H1 (cell line): Measurements from ENCODE around the gene LMTK2. TPM values are rescaled to one million over a fixed set of nuclear protein-coding genes. Genes with fewer than 3 reads are reported as not detected.
A peak's percentile ranks its signal among the peaks of the same experiment; 100 is the strongest.

Experiments used
- CTCF ChIA-PET: fragments of 300-600 bp; sonication (Branson Sonifier 250); formaldehyde crosslinking; loops from one replicate; lab custom pipeline; 2021; ENCODE audit not compliant: partially characterized antibody; lab: Charles Lee
- POLR2A ChIA-PET: fragments of 300-600 bp; sonication (Branson Sonifier 250); formaldehyde crosslinking; loops from one replicate; lab custom pipeline; 2021; ENCODE audit warnings: inconsistent platforms; ENCODE audit not compliant: partially characterized antibody; lab: Charles Lee
- DNase-seq, 2 experiments: peaks; one replicate each; pipeline versions ENCODE4 v3.0.0 to v3.0.0-alpha.2; 2010 to 2022; ENCODE audit warnings: low spot score in 2 of 2, low read depth in 1 of 2, mixed read lengths in 1 of 2
- FAIRE-seq: peaks from 2 replicates; lab custom pipeline; 2011; peaks lifted over from hg19 to GRCh38; lab: Jason Lieb, UNC
- H2AFZ ChIP-seq: 2 replicates; pipeline ENCODE4 v1.8.1; 2012; ENCODE audit warnings: low read length, inconsistent platforms
- H2AK5ac ChIP-seq: 2 replicates; pipeline ENCODE4 v1.6.1; 2013; ENCODE audit warnings: low read depth, low read length
- H2BK120ac ChIP-seq: replicated peaks from 2 replicates; pipeline ENCODE3; 2013; ENCODE audit warnings: low read depth, low read length, inconsistent platforms
- H2BK12ac ChIP-seq: 2 replicates; pipeline ENCODE4 v1.6.1; 2013; ENCODE audit warnings: low read depth, low read length
- H2BK15ac ChIP-seq: 2 replicates; pipeline ENCODE4 v1.6.1; 2013; ENCODE audit warnings: low read length
- H2BK20ac ChIP-seq: 2 replicates; pipeline ENCODE4 v1.6.1; 2013; ENCODE audit warnings: low read length
- H2BK5ac ChIP-seq: 2 replicates; pipeline ENCODE4 v1.6.1; 2013; ENCODE audit warnings: low read depth, low read length
- H3K14ac ChIP-seq: 2 replicates; pipeline ENCODE4 v1.6.1; 2013; ENCODE audit warnings: inconsistent platforms; ENCODE audit not compliant: insufficient read length
- H3K18ac ChIP-seq: 2 replicates; pipeline ENCODE4 v1.6.1; 2013; ENCODE audit warnings: low read length; ENCODE audit errors: extremely low read depth
- H3K23ac ChIP-seq: 2 replicates; pipeline ENCODE4 v1.6.1; 2013; ENCODE audit warnings: inconsistent platforms; ENCODE audit not compliant: insufficient read length
- H3K23me2 ChIP-seq: 2 replicates; pipeline ENCODE4 v1.6.1; 2013; ENCODE audit warnings: low read depth, low read length
- H3K27ac ChIP-seq: 2 replicates; pipeline ENCODE4 v1.6.1; 2011; ENCODE audit warnings: low read depth, low read length, inconsistent platforms
- H3K27me3 ChIP-seq, 4 experiments: replicated peaks in 1 of 4; 1 replicate in 1 of 4; 2 replicates in 3 of 4; pipeline versions ENCODE4 v1.6.1 to v1.8.1; 2011 to 2013; ENCODE audit warnings: low read length in 3 of 4, mild to moderate bottlenecking in 3 of 4, inconsistent platforms in 2 of 4, mixed read lengths in 2 of 4, moderate library complexity in 1 of 4; ENCODE audit not compliant: control insufficient read depth in 3 of 4, insufficient read depth in 3 of 4; ENCODE audit errors: extremely low read depth in 1 of 4
- H3K36me3 ChIP-seq, 4 experiments: 2 replicates each; pipeline versions ENCODE4 v1.6.1 to v1.8.1; 2011 to 2013; ENCODE audit warnings: mild to moderate bottlenecking in 4 of 4, low read length in 3 of 4, moderate library complexity in 2 of 4, control low read depth in 1 of 4, inconsistent platforms in 1 of 4; ENCODE audit not compliant: insufficient read depth in 4 of 4, control insufficient read depth in 2 of 4
- H3K4ac ChIP-seq: replicated peaks from 2 replicates; pipeline ENCODE3; 2013; ENCODE audit warnings: low read length, low read depth, mixed read lengths, inconsistent platforms; ENCODE audit not compliant: insufficient read length
- H3K4me1 ChIP-seq, 4 experiments: replicated peaks in 1 of 4; 1 replicate in 1 of 4; 2 replicates in 3 of 4; pipeline versions ENCODE4 v1.6.1 to v1.8.1; 2011 to 2013; ENCODE audit warnings: low read length in 3 of 4, inconsistent platforms in 2 of 4, mixed read lengths in 1 of 4; ENCODE audit not compliant: insufficient read depth in 4 of 4, control insufficient read depth in 3 of 4
- H3K4me2 ChIP-seq, 2 experiments: 2 replicates each; pipeline versions ENCODE4 v1.6.1 to v1.8.1; 2011 to 2013; ENCODE audit warnings: low read depth in 2 of 2, low read length in 2 of 2, control low read depth in 1 of 2, inconsistent platforms in 1 of 2, mild to moderate bottlenecking in 1 of 2; ENCODE audit not compliant: insufficient read depth in 1 of 2
- H3K4me3 ChIP-seq, 4 experiments: fragments of 200-600, 300-600 bp in 1 of 4; sonication (generic), shearing (Covaris generic), sonication (Bioruptor Twin) in 1 of 4; 2 replicates each; pipeline versions ENCODE4 v1.5.1 to v1.8.1; 2011 to 2016; ENCODE audit warnings: low read length in 4 of 4, low read depth in 3 of 4, control low read depth in 2 of 4, inconsistent platforms in 2 of 4, mild to moderate bottlenecking in 2 of 4, mixed read lengths in 1 of 4, moderate library complexity in 1 of 4; ENCODE audit not compliant: insufficient read depth in 2 of 4; ENCODE audit errors: extremely low read depth in 1 of 4
- H3K56ac ChIP-seq: replicated peaks from 2 replicates; pipeline ENCODE3; 2013; ENCODE audit warnings: low read depth, mild to moderate bottlenecking, mixed read lengths, low read length, inconsistent platforms; ENCODE audit not compliant: insufficient read length
- H3K79me1 ChIP-seq: 2 replicates; pipeline ENCODE4 v1.6.1; 2013; ENCODE audit warnings: low read depth, low read length, control low read depth
- H3K79me2 ChIP-seq, 2 experiments: 2 replicates each; pipeline versions ENCODE4 v1.6.1 to v1.8.1; 2012 to 2013; ENCODE audit warnings: low read length in 2 of 2, mild to moderate bottlenecking in 2 of 2, inconsistent platforms in 1 of 2; ENCODE audit not compliant: insufficient read depth in 2 of 2, control insufficient read depth in 1 of 2
- H3K9ac ChIP-seq, 4 experiments: replicated peaks in 1 of 4; 1 replicate in 1 of 4; 2 replicates in 3 of 4; pipeline versions ENCODE4 v1.6.1 to v1.8.1; 2011 to 2013; ENCODE audit warnings: low read depth in 3 of 4, low read length in 3 of 4, control low read depth in 2 of 4, mild to moderate bottlenecking in 2 of 4, moderate library complexity in 2 of 4, inconsistent platforms in 1 of 4; ENCODE audit errors: extremely low read depth in 1 of 4
- H3K9me3 ChIP-seq, 2 experiments: 2 replicates each; pipeline versions ENCODE4 v1.6.1 to v1.8.1; 2012 to 2013; ENCODE audit warnings: mild to moderate bottlenecking in 2 of 2, moderate library complexity in 2 of 2, control low read depth in 1 of 2, inconsistent platforms in 1 of 2, low read depth in 1 of 2, low read length in 1 of 2, mixed read lengths in 1 of 2; ENCODE audit not compliant: insufficient read depth in 2 of 2
- H4K20me1 ChIP-seq, 2 experiments: replicated peaks in 1 of 2; 2 replicates each; pipeline versions ENCODE3 to v1.8.1; 2011 to 2013; ENCODE audit warnings: inconsistent platforms in 2 of 2, low read length in 2 of 2, mild to moderate bottlenecking in 1 of 2; ENCODE audit not compliant: insufficient read depth in 2 of 2, control insufficient read depth in 1 of 2
- H4K5ac ChIP-seq: 2 replicates; pipeline ENCODE4 v1.6.1; 2013; ENCODE audit warnings: low read length, low read depth, mixed read lengths, inconsistent platforms; ENCODE audit not compliant: insufficient read length
- H4K8ac ChIP-seq: 2 replicates; pipeline ENCODE4 v1.8.0; 2013; ENCODE audit warnings: mild to moderate bottlenecking, moderate library complexity, low read length, inconsistent platforms; ENCODE audit not compliant: insufficient read depth; ENCODE audit errors: extremely low read depth
- H4K91ac ChIP-seq: replicated peaks from 2 replicates; pipeline ENCODE3; 2013; ENCODE audit warnings: low read length, mixed read lengths, inconsistent platforms; ENCODE audit not compliant: insufficient read length
- CTCF ChIP-seq, 3 experiments: IDR thresholded peaks; 1 replicate in 2 of 3; 2 replicates in 1 of 3; pipeline versions ENCODE4 v1.5.1 to v1.6.1; 2011; ENCODE audit warnings: low read length in 3 of 3, mild to moderate bottlenecking in 3 of 3, inconsistent platforms in 2 of 3, low read depth in 1 of 3, moderate library complexity in 1 of 3; ENCODE audit not compliant: insufficient read depth in 1 of 3; ENCODE audit errors: control extremely low read depth in 1 of 3
- WGBS, 2 experiments: shearing (Covaris generic) in 1 of 2; methylation state at CpG; one replicate each; pipeline versions ENCODE4 v1.1.6 to v1.1.7; 2013 to 2015; ENCODE audit warnings: low lambda C conversion rate in 2 of 2, mixed read lengths in 2 of 2, inconsistent platforms in 1 of 2, low coverage in 1 of 2, missing lambda C conversion rate in 1 of 2; ENCODE audit not compliant: insufficient replicate concordance in 2 of 2, insufficient coverage in 1 of 2, insufficient read length in 1 of 2; ENCODE audit errors: extremely low coverage in 1 of 2, missing lambda C conversion rate in 1 of 2; 5-methylcytosine and 5-hydroxymethylcytosine counted together
- polyA plus RNA-seq, 7 experiments: library from polyadenylated mRNA; depleted of rRNA in 3 of 7; stranded (reverse) in 5 of 7; unstranded in 2 of 7; fragments of >200 nt in 5 of 7; fragments of 200-250 nt in 2 of 7; gene quantifications; 1 replicate in 5 of 7; 2 replicates in 1 of 7; 4 replicates in 1 of 7; pipeline versions ENCODE4 v1.2.1 to v1.2.3, GENCODE V29; 2011 to 2013; ENCODE audit warnings: missing spikeins in 2 of 7, mixed read lengths in 2 of 7
- total RNA-seq: library from RNA; stranded (reverse); fragmentation: NEBNext Ultra II Directional; extraction: Animal tissue kit (Norgen Biotek cat#: 25700); gene quantifications from 2 replicates; pipeline ENCODE4 v1.2.1, GENCODE V29; 2021

LMTK2 gene
- total and polyA plus RNA-seq, 2 of the 8 experiments (the other 6 are each of a cell fraction or from before 2014, with no cell fraction given) = 9.7 to 30.7 TPM

- no peak overlapping the region for H3K9ac ChIP-seq
- no peak overlapping the region for H2BK15ac ChIP-seq
- peaks cover 0 to 10% (median 6%) of the 10 kb centered on the region in 4 experiments; a peak in 3 of 8 replicates for H3K36me3 ChIP-seq
- no peak for TF ChIP-seq CTCF (IDR thresholded peaks at IDR 0.05; ENCODE audit: control extremely low read depth in 1 of 3, insufficient read depth in 1 of 3, low read depth in 1 of 3, low read length in 3 of 3)
- ChIA-PET CTCF (interaction anchor here (0.6 to 15.9 kb wide), 16 partner anchors 8 to 319 kb away, joined by 3 to 476 read pairs (median 4); partner anchors contain the start of gene LMTK2), POLR2A (interaction anchor here (0.6 to 1.4 kb wide), 2 partner anchors 7 to 16 kb away, joined by 3 read pairs; no protein-coding TSS in a partner anchor)
- peak overlapping the region; percentile 58; the same call in 1 of the 2 replicates for H4K8ac ChIP-seq
- no peak overlapping the region for H2BK20ac ChIP-seq
- peaks cover 6 to 14% of the 10 kb centered on the region in 2 experiments for H4K20me1 ChIP-seq
- no peaks in the 10 kb centered on the region; a peak in 1 of 7 replicates for H3K4me1 ChIP-seq
- no peak overlapping the region for H2AK5ac ChIP-seq
- H3K56ac ChIP-seq = no peak overlapping the region
- 0 out of 4 replicates have a peak, but pooled peaks cover 3 to 4% of the 10 kb centered on the region in 2 experiments for H3K79me2 ChIP-seq
- no peak for FAIRE-seq
- H3K4ac ChIP-seq = no peak overlapping the region
- H3K9me3 ChIP-seq = no peaks in the 10 kb centered on the region
- H2BK12ac ChIP-seq = no peak overlapping the region
- H3K27me3 ChIP-seq = no peaks in the 10 kb centered on the region
- no peak overlapping the region for H3K23ac ChIP-seq
- H3K79me1 ChIP-seq = peaks cover 9% of the 10 kb centered on the region
- H3K14ac ChIP-seq = no peak overlapping the region
- no peak overlapping the region for H2AFZ ChIP-seq
- H3K23me2 ChIP-seq = no peaks in the 10 kb centered on the region
- H4K5ac ChIP-seq = no peak overlapping the region
- no peak overlapping the region for H3K4me3 ChIP-seq
- no peak overlapping the region for H3K18ac ChIP-seq
- no peak overlapping the region for H2BK120ac ChIP-seq
- no peak overlapping the region for H4K91ac ChIP-seq
- H2BK5ac ChIP-seq = no peak overlapping the region
- 88% methylated on average over 16 of the region's 16 CpGs; no CpG with 5 or more reads in 1 of the 2 experiments for WGBS, 2 experiments
- H3K27ac ChIP-seq = no peak overlapping the region; the same call in 1 of the 2 replicates
- DNase-seq = no peak
- no peak overlapping the region for H3K4me2 ChIP-seq
Measured at GRCh38 chr7:98163704-98164494, 57.2 kb downstream of the LMTK2 start.
